Suppressor macrophage treated with lipopolysaccharide for 1 hour (primary cell): ENCODE results near the gene SURF6.

Experiments used
- DNase-seq, 3 donors: peaks; one replicate each; pipeline ENCODE4 v3.0.0-alpha.2; 2020 to 2022

Gene SURF6

GRCh38 chr9:133367778-133368177 is 31.8 kb upstream of the SURF6 start:
- no peak for DNase-seq

DNA sequence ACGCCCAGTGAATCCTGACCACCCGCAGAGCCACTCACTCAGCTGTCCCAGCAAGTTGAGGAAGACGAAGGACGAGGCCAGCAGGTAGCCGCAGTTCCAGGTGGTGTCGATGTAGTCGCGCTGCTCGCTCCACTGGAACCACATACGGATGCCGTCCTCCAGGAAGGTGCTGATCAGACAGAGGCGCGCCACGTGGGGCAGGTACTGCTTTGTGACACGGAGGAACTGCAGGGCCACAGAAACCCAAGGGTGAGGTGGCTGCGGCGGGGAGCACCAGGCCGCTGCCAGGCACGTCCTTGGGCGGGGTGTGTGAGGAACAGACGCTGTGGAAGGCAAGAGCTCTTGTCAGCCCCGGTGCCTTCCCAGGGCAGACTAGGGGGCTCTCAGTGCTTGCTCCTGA is 31.2 kb upstream of the SURF6 start:
- DNase-seq = no peak

DNA sequence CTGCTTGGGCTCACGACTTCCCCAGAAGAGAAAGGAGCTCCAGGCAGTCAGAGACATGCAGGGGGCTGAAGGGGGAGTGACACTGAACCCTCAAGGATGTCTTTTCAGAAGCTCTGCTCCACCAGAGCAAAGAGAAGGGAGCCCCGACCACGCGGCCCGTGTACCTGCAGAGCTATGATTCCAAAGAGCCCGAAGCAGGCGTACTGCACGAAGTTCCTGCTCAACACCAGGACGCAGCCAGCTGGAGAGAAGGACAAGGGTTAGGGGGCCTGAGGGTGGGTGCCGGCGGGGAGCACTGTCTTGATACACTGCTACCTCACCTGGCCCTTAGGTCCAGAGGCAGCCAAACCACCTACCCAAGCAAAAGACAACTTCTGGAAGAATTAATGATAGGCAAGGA is 30.4 kb upstream of the SURF6 start:
- DNase-seq = no peak

DNA sequence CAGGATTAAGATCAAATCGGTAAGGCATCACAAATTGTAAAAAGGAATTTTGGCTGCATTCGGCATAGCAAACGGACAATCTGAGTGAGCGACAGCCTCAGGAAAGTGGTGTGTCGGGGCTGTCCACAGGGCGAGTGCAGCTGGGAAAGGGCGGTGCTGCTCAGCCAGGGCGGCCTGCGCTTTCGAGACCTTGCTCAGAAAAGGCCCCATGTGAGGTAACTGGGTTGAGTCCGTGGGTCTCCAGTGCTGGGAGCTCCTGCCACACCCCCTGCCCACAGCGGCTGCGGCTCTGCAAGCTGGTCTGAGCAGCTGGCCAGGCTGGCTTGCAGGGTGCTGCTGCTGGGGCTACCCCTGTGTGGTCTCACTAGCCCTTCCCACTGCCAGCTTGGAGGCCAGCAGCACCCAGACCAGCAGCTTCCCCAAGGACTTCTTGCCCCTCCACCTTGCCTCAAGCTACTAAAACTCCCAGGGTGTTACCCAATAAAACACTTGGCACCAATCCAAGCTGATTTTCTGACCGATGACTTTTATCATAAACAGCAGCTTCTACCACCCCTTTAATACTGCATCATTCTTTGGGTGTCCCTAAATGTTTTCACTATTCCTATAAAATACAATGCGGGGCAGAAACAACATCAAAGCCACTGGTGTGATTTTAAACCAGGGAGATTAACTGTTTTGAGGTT is 26.5 kb upstream of the SURF6 start:
- DNase-seq = no peak

DNA sequence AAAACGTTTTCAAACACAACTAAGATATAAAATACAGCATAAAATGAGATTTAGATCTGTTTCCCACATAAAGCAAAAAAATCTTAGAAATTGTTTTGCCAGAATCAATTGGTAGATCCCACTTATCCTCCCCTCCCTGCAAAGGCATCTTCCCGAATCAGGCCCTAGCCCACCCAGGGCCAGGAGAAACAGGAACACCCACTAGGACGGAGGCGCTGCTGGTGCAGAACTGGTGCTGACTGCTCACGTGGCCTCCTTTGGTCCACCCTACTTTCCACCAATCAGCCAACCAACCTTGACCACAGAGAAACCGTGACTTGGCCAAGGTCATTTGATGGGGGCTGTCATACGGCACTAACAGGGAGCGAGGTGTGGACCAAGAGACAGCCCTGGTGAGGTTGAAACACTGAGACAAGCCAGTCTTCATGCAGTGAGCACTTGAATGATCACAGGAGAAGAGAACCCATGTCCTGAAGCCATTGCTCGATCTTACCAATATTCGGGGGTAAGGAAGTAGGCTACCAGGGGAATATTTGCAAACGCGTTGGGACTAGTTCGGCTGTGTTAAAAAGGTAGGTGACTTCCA is 25.6 kb upstream of the SURF6 start:
- DNase-seq = no peak

DNA sequence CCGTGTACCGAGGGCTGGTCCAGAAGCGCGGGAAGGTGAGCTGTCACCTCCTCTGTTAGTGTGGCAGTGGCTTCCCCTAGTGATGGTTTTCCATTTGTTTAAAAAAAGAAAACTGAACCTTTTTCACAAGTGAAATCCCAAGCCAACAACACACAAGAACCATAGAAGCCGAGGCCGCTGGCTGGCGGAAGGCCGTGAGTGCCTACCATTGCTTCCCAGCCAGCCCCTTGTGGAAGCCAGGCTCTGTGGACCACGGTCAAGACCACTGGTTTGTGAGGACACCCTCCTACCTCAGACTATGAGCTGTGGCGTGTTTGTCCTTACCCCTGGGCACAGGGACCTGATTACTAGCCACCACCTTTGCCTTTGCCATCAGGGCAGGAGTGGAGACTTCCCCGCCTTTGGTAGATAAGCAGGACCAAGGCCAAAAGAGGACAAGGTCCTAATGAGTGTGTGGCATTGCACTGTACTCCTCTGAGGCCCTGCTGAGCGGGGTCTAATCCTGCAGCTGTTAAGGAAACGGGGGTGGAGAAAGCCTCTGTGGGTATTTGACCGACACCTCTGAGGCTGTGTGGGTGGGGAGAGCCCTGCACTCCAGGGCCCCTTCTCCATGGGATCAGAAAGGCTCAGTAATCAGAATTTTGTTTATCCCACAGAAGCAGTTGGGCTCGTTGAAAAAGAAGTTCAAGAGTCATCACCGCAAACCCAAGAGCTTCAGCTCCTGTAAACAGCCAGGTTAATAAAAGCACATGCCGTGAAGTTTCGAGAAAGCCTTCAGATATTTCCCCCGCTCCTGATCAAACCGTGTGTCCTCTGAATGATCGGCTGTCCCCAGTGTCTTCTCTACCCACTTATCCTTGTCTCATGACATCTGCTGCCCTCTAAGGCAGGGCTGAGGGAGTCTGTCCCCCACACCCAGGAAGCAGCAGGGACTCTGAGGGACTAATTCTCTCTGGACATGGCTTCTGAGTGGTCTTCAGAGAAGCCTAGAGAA is 24.7 kb upstream of the SURF6 start:
- no peak for DNase-seq

DNA sequence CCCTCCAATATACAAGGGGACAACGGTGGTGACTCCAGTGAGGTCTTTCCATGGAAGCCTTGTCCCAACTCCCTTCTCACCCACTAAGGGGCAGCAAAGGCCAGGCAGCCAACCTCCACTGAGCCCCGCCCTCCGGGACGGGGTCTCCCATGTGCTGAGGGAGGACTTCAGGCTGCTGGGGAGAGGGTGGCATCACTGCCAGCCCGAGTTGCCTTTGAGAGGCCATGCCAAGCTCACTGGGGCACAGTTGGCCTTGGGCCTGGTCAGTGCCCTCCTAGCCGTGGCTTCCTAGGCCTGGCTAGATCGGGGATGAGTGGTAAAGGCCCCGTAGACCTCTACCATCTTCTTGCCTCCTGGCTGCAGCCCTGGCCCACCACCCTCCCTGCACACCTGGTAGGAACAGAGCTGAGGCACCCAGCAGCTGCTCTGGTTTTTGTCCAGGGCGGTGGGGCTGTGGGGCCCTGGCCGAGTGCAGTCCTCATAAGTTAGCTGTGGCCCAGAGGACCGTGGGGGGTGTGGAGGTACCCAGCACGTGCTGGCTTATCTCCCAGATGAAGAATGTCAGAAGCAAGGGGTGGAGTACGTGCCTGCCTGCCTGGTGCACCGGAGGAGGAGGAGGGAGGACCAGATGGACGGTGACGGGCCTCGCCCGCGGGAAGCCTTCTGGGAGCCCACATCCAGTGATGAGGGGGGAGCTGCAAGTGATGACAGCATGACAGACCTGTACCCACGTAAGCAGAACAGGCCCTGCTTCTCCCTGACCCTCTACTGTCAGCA is 23.6 kb upstream of the SURF6 start:
- DNase-seq = no peak

DNA sequence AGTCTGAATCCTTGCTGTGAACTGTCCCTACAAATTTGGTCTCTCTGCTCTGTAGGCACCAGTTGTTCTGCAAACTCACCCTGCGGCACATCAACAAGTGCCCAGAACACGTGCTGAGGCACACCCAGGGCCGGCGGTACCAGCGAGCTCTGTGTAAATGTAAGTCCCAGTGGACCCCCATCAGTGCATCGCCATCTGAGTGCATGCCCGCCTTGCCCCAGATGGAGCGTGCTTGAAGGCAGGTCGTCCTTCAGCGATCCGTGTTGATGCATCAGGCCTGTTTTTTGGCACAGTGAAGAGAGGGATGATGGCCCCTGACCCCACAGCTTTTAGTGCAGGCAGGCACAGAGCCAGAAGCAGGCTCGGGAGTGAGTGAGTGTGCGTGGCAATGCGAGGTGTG is 21.7 kb upstream of the SURF6 start:
- DNase-seq = no peak

DNA sequence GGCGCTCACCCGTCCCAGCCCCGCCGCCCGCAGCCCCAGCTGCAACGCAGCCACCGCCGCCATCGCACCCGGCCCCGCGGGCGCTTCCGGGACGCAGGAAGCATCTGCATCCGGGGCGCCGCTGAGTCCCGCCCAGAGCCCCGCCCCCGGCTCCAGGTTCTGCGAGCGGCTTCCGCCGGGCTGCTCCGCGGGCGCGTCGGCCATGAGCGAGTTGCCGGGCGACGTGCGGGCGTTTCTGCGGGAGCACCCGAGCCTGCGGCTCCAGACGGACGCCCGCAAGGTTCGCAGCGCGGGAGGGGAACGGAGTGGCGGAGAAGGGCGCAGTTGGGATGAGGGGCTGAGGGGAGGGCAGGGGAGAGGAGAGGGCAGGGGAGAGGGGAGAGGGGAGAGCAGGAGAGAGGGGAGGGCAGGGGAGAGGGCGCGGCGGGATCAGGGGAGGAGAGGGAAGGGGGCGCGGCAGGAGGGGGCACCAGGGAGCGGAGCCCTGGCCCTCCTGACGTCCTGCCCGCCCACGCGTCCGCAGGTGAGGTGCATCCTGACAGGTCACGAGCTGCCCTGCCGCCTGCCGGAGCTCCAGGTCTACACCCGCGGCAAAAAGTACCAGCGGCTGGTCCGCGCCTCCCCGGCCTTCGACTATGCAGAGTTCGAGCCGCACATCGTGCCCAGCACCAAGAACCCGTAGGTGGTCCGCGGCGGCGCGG is 20.6 kb upstream of the SURF6 start, which contains the start of the genes SURF1 and SURF2:
SURF1 (minus strand) TSS at position 97 of the 701 bp plus-strand sequence; CDS start at position 63, 34 bp downstream.
SURF2 (plus strand) TSS at position 160 of the 701 bp plus-strand sequence; CDS start at position 203, 43 bp downstream.
- DNase-seq = peak; percentile 89 to 97 (median 96)

- DNase-seq = no peak
Measured at GRCh38 chr9:133355881-133356357, 19.9 kb upstream of the SURF6 start.

DNA sequence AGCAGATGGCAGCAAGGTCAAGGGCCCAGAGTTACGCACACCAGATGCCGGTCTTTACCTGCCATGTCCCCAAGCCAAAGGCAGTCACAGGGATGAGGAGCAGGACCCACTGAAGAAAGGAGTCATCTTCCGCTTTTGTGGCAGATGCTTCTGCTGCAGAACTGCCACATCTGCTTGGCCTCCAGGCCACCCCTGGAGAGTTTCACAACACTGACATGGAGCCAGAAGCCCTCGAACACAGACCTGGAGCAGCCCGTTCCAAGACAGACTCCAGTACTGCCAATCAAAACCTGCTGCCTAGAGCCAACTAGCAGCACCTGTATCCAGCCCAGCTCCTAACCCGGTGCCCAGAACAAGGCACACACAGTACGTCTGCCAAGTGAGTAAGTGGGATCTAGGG is 18.8 kb upstream of the SURF6 start:
- no peak for DNase-seq

- no peak for DNase-seq
Measured at GRCh38 chr9:133353548-133353947, 17.6 kb upstream of the SURF6 start.

DNA sequence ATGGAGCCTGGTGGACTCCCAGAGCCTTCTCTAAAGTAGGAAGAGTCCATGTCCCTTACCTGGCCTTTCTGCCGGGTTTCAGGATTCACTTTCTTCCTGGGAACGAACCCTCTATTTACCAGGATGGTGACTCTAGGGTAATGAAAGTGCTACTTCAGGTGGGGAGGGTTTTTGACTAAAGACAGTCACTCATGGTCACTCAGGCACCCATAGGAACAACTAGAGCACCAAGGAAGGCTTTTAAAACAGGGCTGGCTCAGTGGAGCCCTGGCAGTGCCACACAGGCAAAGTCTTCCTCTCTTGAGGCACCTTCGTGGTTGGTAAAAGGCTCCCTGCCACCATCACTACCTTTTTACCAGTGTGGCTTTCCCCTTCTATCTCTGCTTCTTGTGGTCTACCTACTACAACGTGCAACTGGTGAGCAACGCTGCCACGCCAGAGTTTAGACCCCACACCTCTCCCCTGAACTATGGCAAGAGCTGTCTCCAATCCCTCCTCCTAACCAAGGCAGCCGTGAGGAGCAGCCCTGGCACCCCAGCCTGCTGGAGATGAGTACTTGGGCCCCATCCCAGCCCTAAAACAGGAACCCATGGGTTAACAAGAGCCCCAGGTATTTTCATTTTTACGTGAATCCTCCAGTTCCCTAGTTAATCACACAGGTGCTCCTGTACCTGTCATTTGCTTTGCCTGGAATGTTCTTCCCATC is 16.8 kb upstream of the SURF6 start:
- DNase-seq = no peak

DNA sequence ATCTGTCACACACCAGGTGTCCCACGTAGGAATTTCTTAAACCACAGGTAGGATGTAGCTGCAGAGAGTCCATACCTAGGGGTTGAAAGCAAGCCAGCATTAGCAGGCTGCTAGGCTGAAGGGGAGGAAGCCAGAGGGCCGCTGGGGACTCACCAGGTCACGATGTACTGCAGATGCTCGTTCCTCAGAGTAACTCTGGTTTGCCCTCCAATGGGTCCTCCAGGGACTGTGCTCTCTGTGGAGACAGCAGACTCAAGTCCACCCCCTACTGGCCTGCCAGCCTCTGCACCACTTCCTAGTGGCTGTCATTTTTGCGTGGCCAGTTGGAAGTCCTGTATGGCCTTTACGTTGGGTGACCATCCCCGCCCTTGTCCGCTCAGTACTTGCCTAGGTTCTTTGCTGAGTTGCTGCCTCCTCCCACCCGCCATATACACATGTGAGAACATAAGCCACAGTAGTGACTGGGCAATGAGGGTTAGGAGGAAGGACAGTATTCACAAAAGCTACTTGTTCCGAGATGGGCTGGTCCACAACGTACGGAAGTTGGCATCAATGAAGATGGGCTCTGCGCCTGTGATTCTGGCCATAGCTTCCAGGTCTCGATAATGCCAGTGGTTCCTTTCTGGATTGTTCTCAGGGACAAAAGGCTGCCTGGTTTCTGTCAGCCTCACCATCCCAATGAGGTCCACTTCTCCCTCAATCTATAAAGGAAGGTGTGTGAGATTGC is 16.1 kb upstream of the SURF6 start:
- peak; percentile 73 to 82 (median 75) for DNase-seq

DNA sequence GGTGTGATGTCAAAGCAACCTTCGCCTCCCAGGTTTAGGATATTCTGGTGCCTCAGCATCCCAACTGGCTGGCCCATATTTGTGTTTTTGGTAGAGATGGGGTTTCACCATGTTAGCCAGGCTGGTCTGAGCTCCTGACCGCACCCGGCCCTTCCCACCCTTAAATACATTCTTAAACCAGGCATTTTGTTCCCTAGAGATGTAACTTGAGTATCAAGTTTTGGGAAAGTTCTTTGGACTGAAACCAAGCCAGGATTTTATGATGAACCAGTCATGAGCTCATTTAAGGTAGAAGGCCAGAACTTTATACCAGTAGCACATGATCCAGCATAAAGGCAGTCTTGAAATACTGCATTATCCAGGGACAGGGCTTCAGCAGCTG is 15.5 kb upstream of the SURF6 start:
- DNase-seq = no peak

- no peak for DNase-seq
Measured at GRCh38 chr9:133349965-133350616, 14.1 kb upstream of the SURF6 start.

- DNase-seq = no peak
Measured at GRCh38 chr9:133348718-133349573, 13.0 kb upstream of the SURF6 start.

DNA sequence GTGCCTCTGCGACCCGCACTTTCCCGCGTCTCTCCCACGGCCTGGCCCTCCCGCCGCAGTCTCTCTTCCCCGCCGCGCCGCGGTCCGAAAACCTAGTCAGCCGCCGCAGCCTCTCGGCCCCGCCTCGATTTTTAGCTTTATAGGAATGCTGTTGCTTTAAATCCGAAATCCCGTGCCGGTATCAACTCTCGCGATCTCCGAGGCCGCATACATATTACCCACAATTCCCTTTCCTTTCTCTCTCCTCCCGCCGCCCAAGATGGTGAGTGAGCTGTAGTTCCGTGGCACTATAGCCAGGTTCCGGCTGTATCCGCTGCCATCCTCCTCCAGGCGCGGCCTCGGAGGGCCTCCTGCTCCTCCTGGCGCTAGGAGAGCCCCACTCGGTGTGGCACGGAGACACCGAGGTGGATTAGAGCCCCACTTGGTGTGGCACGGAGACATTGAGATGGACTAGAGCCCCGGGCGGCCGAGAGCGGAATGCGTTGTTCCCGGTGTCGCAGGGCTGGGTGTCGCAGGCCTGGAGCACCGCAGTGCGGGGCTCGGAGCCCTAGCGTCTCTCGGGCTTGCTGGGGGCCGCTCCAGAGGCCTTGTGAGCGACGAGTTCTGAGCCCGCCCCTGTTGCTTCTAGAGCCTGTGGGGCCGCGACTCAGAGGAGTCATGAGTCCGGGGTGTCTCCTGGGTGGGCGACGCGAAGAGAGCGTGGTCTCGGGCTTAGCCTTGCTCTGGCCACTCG is 12.2 kb upstream of the SURF6 start, which contains the start of the genes MED22 and RPL7A:
MED22 (minus strand) TSS at position 147 of the 733 bp plus-strand sequence. CDS start 1,469 bp downstream, outside the sequence.
RPL7A (plus strand) TSS at position 234 of the 733 bp plus-strand sequence; CDS start at position 260, 26 bp downstream.
- peak; percentile 97 to 99 (median 99) for DNase-seq
